WERI-Rb-1 (cell line): ENCODE results near the gene GALNTL6.

Experiments used
- DNase-seq: peaks from one replicate; pipeline ENCODE4 v3.0.0-alpha.2; 2020
- H3K27ac ChIP-seq: fragments of 250-450 bp; sonication (Bioruptor Pico); 2 replicates; pipeline ENCODE4 v1.5.1; 2020; ENCODE audit warnings: mild to moderate bottlenecking, moderate library complexity
- H3K27me3 ChIP-seq: fragments of 250-450 bp; sonication (Bioruptor Pico); 2 replicates; pipeline ENCODE4 v1.5.1; 2021; ENCODE audit warnings: mild to moderate bottlenecking, low read depth, moderate library complexity; ENCODE audit not compliant: insufficient read depth, severe bottlenecking
- H3K36me3 ChIP-seq: fragments of 250-450 bp; sonication (Bioruptor Pico); 2 replicates; pipeline ENCODE4 v1.5.1; 2020; ENCODE audit warnings: mild to moderate bottlenecking, moderate library complexity
- H3K4me3 ChIP-seq: 2 replicates; pipeline ENCODE4 v1.5.1; 2011; ENCODE audit warnings: low read depth, mild to moderate bottlenecking, control low read depth, low read length
- H3K9me3 ChIP-seq: fragments of 250-450 bp; sonication (Bioruptor Pico); 2 replicates; pipeline ENCODE4 v1.5.1; 2021; ENCODE audit warnings: mild to moderate bottlenecking, moderate library complexity; ENCODE audit not compliant: severe bottlenecking
- CTCF ChIP-seq: IDR thresholded peaks from 2 replicates; pipeline ENCODE4 v1.5.1; 2011; ENCODE audit warnings: low read depth, mild to moderate bottlenecking, control low read depth, inconsistent platforms, low read length

GALNTL6 gene

GRCh38 chr4:171889681-171890080 is 76.5 kb downstream of the GALNTL6 start:
- no peak for TF ChIP-seq CTCF
- H3K4me3 ChIP-seq: no peak overlapping the region
- H3K9me3 ChIP-seq: no peaks in the 10 kb centered on the region
- H3K27ac ChIP-seq: no peak overlapping the region
- no peaks in the 10 kb centered on the region for H3K36me3 ChIP-seq
- no peak for DNase-seq
- no peaks in the 10 kb centered on the region for H3K27me3 ChIP-seq

DNA sequence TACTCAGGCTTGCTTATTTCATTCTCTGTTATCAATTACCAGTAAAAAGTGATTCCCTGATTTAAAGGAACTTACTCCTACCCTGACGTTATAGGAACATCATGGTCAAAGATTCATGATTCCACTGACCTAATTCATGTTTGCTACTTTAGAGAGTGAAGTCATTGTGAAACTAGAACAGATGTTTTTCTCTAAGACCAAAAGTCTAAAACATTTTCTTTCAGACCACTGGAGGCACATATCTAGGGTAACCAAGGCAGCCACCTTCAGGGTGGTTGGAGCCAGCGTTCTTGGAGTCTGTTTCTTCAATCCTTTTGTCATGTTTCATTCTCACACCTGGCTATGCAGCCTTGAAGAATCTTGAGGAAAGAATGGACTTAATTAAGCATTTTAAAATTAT is 77.8 kb downstream of the GALNTL6 start:
- Histone ChIP-seq H3K4me3 (no peak overlapping the region), H3K36me3 (no peaks in the 10 kb centered on the region), H3K27ac (no peak overlapping the region), H3K27me3 (no peaks in the 10 kb centered on the region), H3K9me3 (no peaks in the 10 kb centered on the region)
- no peak for TF ChIP-seq CTCF
- DNase-seq: no peak

DNA sequence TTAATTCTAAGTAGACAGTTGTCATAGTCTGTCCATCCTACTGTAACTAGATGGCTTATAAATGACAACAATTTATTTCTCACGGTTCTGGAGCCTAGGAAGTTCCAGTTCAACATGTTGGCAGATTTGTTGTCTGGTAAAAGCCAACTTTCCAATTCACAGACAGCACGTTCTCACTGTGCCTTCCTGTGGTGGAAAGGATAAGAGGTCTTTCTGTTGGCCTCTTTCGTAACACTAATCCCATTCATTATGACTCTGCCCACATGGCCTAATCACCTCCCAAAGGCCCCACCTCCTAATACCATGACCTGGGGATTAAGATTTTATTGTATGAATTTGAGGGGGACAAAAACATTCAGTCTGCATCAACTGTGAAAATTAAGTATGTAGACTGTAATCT is 83.2 kb downstream of the GALNTL6 start:
- TF ChIP-seq CTCF: no peak
- no peak overlapping the region for H3K27ac ChIP-seq
- H3K4me3 ChIP-seq: no peak overlapping the region
- H3K27me3 ChIP-seq: no peaks in the 10 kb centered on the region
- no peak for DNase-seq
- no peaks in the 10 kb centered on the region for H3K36me3 ChIP-seq
- no peaks in the 10 kb centered on the region for H3K9me3 ChIP-seq

DNA sequence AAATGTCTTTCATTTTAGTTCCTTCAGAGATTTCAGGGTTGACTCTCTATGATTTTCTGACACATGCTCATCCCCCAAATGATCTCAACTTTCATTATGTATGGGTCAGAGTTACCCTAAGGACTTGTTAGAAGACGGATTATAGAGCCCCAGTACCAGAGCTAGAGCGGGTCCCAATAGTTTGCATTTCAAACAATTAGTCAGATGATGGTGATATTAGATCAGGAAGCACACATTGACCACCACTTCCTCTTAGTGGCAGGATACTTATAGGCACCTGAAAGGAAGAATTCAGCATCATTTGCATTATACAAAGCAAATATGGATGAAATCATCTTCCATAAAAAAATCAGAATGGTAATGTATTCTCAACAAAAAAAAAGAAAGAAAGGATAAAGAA is 106.1 kb downstream of the GALNTL6 start:
- Histone ChIP-seq H3K36me3 (no peaks in the 10 kb centered on the region), H3K9me3 (no peaks in the 10 kb centered on the region), H3K27me3 (no peaks in the 10 kb centered on the region), H3K4me3 (no peak overlapping the region), H3K27ac (no peak overlapping the region)
- no peak for DNase-seq
- no peak for TF ChIP-seq CTCF

- no peak for TF ChIP-seq CTCF
- Histone ChIP-seq H3K4me3 (no peak overlapping the region), H3K36me3 (no peaks in the 10 kb centered on the region), H3K9me3 (no peaks in the 10 kb centered on the region), H3K27ac (no peak overlapping the region), H3K27me3 (no peaks in the 10 kb centered on the region)
- no peak for DNase-seq
Observed at GRCh38 chr4:171920901-171921300, 107.7 kb downstream of the GALNTL6 start.

DNA sequence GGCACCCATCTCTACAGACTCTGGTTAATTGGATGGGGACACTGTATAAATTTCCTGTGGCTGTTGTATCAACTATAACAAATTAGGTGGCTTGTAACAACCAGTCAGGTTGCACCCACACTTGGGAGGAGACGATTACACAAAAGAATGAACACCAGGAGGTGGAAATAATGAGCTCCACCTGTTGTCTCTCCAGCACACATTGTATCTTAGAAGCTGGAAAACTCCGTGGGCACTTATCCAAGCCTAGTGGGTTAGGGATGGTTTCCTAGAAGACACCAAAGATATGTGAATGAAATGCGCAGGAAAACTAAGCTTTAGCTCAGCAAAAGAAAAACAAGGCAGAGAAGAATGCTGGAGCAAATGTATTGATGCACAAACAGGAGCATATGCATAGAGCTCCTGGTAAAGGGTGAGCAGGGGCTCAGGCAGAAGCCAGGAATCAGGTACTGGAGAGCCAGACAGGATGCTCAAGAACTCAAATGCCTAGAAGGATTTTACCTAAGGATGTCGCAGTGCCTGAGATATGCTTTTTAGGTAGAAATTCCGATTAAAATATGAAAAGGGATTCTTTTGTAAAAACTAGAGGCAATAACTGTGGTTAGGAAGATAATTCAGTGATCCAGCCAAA is 111.7 kb downstream of the GALNTL6 start:
- Histone ChIP-seq H3K4me3 (no peak overlapping the region), H3K9me3 (no peaks in the 10 kb centered on the region), H3K27me3 (no peaks in the 10 kb centered on the region), H3K27ac (no peak overlapping the region), H3K36me3 (no peaks in the 10 kb centered on the region)
- TF ChIP-seq CTCF: no peak
- no peak for DNase-seq
